HEK293T (cell line): ENCODE measurements around the gene SLITRK6.

Experiments
- ARNT ChIP-seq: fragments of 450-650 bp; IDR thresholded peaks from 2 replicates; pipeline ENCODE4 v1.6.1; 2017; ENCODE audit warnings: mild to moderate bottlenecking
- BHLHE40 ChIP-seq: fragments of 450-650 bp; IDR thresholded peaks from 2 replicates; pipeline ENCODE4 v1.6.1; 2016; ENCODE audit warnings: mild to moderate bottlenecking, moderate library complexity, borderline replicate concordance
- CTBP1 ChIP-seq: fragments of 450-650 bp; IDR thresholded peaks from 2 replicates; pipeline ENCODE4 v1.6.1; 2016; ENCODE audit warnings: borderline replicate concordance
- ELF4 ChIP-seq: fragments of 450-650 bp; IDR thresholded peaks from 2 replicates; pipeline ENCODE4 v1.6.1; 2017; ENCODE audit warnings: antibody characterized with exemption
- FOXA1 ChIP-seq: fragments of 450-650 bp; IDR thresholded peaks from 2 replicates; pipeline ENCODE4 v1.6.1; 2016; ENCODE audit warnings: mild to moderate bottlenecking
- FOXK2 ChIP-seq: fragments of 450-650 bp; IDR thresholded peaks from 2 replicates; pipeline ENCODE4 v1.6.1; 2016; ENCODE audit warnings: mild to moderate bottlenecking
- HDGF ChIP-seq: fragments of 450-650 bp; IDR thresholded peaks from 2 replicates; pipeline ENCODE4 v1.6.1; 2017; ENCODE audit warnings: antibody characterized with exemption, borderline replicate concordance
- L3MBTL2 ChIP-seq: fragments of 450-650 bp; conservative IDR thresholded peaks from 2 replicates; pipeline ENCODE4 v1.6.1; 2016; ENCODE audit warnings: mild to moderate bottlenecking
- SUZ12 ChIP-seq: fragments of 450-650 bp; IDR thresholded peaks from 2 replicates; pipeline ENCODE4 v1.6.1; 2016; ENCODE audit warnings: mild to moderate bottlenecking
- ZNF384 ChIP-seq: fragments of 450-650 bp; IDR thresholded peaks from 2 replicates; pipeline ENCODE4 v1.6.1; 2016
- TF ChIP-seq, protein P1 (sequence below): fragments of 450-650 bp; IDR thresholded peaks from 2 replicates; pipeline ENCODE4 v1.6.1; 2016

GRCh38 chr13:85833921-85834320 lies 34.7 kb upstream of the SLITRK6 start:
- TF ChIP-seq FOXK2 (no peak), ELF4 (no peak), BHLHE40 (no peak), ARNT (no peak), CTBP1 (no peak), SUZ12 (no peak), FOXA1 (no peak), ZNF384 (no peak), L3MBTL2 (no peak), HDGF (no peak)
- TF ChIP-seq, protein P1, sequence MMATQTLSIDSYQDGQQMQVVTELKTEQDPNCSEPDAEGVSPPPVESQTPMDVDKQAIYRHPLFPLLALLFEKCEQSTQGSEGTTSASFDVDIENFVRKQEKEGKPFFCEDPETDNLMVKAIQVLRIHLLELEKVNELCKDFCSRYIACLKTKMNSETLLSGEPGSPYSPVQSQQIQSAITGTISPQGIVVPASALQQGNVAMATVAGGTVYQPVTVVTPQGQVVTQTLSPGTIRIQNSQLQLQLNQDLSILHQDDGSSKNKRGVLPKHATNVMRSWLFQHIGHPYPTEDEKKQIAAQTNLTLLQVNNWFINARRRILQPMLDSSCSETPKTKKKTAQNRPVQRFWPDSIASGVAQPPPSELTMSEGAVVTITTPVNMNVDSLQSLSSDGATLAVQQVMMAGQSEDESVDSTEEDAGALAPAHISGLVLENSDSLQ: no peak
